Adrenal gland (tissue), 12 donors: ENCODE results near the gene ALDH1A3. TPM values are rescaled to one million over a fixed set of nuclear protein-coding genes. Genes with fewer than 3 reads are reported as not detected.

Experiments used
- DNase-seq, 7 donors: peaks; one replicate each; pipeline ENCODE4 v3.0.0-alpha.2; 2019 to 2020
- H3K27ac ChIP-seq, 5 donors: fragments of 200-600 bp; sonication (generic) in 4 of 5; 1 replicate in 3 of 5; 2 replicates in 2 of 5; pipeline versions ENCODE4 v1.5.1 to v1.8.0; 2016 to 2020; ENCODE audit warnings: mild to moderate bottlenecking in 1 of 5
- H3K27me3 ChIP-seq: fragments of 200-600 bp; 2 replicates; pipeline ENCODE4 v1.8.0; 2021
- H3K36me3 ChIP-seq, 2 donors: fragments of 200-600 bp; replicated peaks in 1 of 2; 1 replicate in 1 of 2; 2 replicates in 1 of 2; pipeline versions ENCODE4 v1.5.1 to v1.8.0; 2018 to 2022
- H3K4me1 ChIP-seq, 2 donors: fragments of 200-600 bp; replicated peaks in 1 of 2; 1 replicate in 1 of 2; 2 replicates in 1 of 2; pipeline versions ENCODE4 v1.5.1 to v1.8.0; 2018 to 2021
- H3K4me3 ChIP-seq, 4 donors: fragments of 200-600 bp; sonication (generic) in 3 of 4; one replicate each; pipeline ENCODE4 v1.5.1; 2016 to 2018
- H3K9me3 ChIP-seq, 3 donors: fragments of 200-600 bp; sonication (generic) in 1 of 3; replicated peaks in 1 of 3; 1 replicate in 2 of 3; 2 replicates in 1 of 3; pipeline versions ENCODE4 v1.5.1 to v1.8.0; 2016 to 2021
- POLR2A ChIP-seq, 2 donors: fragments of 450-650 bp; IDR thresholded peaks; one replicate each; pipeline ENCODE4 v1.6.1; 2017; ENCODE audit warnings: antibody characterized with exemption in 2 of 2, mild to moderate bottlenecking in 2 of 2, moderate library complexity in 1 of 2
- WGBS, 4 donors: extraction: QIAGEN DNeasy Blood & Tissue Kit in 2 of 4; methylation state at CpG; one replicate each; pipeline versions ENCODE4 v1.1.5 to v1.1.7; 2013 to 2017; 5-methylcytosine and 5-hydroxymethylcytosine counted together
- intact Hi-C, 2 donors: fragments of 100-400 bp; cut with DNase I; formaldehyde crosslinking; loops; one replicate each; pipeline versions ENCODE4 v1.14.1 to v1.15.0; 2022 to 2023
- polyA plus RNA-seq, 3 donors: library from polyadenylated mRNA; stranded (reverse); fragments of 200-250 nt in 2 of 3; fragments of 350-450 nt in 1 of 3; fragmentation: Illumina TruSeq in 1 of 3; extraction: RNeasy Lipid Tissue Mini Kit (QIAGEN cat#74804) in 1 of 3; gene quantifications; one replicate each; pipeline ENCODE4 v1.2.3, GENCODE V29; 2013 to 2014
- total RNA-seq, 9 donors: library from RNA; depleted of rRNA in 4 of 9; stranded (reverse); fragments of >200 nt in 4 of 9; fragments of 120-200 nt in 1 of 9; fragmentation: NEBNext Ultra II Directional in 1 of 9; extraction: Animal tissue kit (Norgen Biotek cat#: 25700) in 1 of 9; gene quantifications; one replicate each; pipeline versions ENCODE4 v1.1.0 to v1.2.4, GENCODE V29; 2013 to 2023
- TF ChIP-seq, protein P1 (sequence below), 6 experiments: fragments of 450-650 bp in 4 of 6; fragments of 200-600 bp in 2 of 6; sonication (generic) in 1 of 6; IDR thresholded peaks; 1 replicate in 5 of 6; 2 replicates in 1 of 6; pipeline versions ENCODE4 v1.5.1 to v1.8.0; 2016 to 2021; ENCODE audit warnings: antibody characterized with exemption in 6 of 6, mild to moderate bottlenecking in 2 of 6, moderate library complexity in 1 of 6
- donor health status: healthy with polysubstance abuse.
- donor health status: Bipolar disorder and iron deficiency.
- donor health status: DM: yes; HTN: yes; CAD: no.
- donor health status: DM: no; HTN: no; CAD: no.
- donor health status: DM: no; HTN: no; CAD: no.
- donor health status: DM: yes; HTN: yes; CAD: no.

The ALDH1A3 gene
- total and polyA plus RNA-seq, 12 donors: 1.8 to 165 (median 30.5) TPM

DNA sequence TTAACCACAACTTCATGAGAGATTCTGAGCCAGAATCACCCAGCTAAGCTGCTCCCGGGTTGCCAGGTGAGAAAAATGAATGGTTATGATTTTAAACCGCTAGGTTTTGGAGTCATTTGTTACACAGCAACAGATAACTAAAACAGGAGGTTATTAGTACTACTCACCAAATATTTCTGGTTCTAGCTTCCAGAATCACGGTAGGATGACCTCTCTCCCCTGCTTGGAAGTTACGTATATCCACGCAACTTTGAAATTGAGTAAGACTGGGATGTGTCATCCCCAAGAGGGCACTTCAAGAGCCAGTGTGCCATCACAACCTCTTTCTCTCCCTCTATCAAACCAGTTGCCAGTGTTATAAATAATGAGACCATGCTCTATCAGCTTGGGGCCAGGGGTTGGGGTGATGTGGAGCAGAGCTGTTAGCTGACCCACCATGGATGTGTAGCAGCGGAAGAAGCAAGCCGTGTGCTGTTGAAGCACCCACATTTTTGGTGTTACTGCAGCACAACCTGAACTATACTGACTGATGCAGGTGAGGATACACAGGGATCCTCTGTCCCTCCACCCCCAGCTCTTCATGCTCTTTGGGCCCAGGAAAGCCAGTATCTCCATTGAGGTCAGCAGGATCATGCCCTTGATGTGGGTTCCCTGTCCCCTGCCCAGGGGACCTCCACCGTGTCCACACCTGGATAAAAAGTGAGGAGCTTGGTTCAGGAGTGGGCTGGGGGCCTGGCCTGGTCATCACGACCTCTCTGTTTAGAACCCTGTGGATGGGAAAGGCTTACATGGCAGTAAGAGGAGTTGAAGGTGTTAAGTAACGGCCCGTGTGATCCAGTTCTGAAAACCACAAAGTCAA lies 19.4 kb upstream of the ALDH1A3 start:
- no peak overlapping the region for H3K27ac ChIP-seq
- DNase-seq: no peak
- H3K4me1 ChIP-seq: no peaks in the 10 kb centered on the region
- intact Hi-C loops: no loop called here
- H3K27me3 ChIP-seq: no peaks in the 10 kb centered on the region
- no peaks in the 10 kb centered on the region for H3K9me3 ChIP-seq
- 81 to 87% (median 85%) methylated on average over 11 of the region's 11 CpGs for WGBS, 4 donors
- no peaks in the 10 kb centered on the region for H3K36me3 ChIP-seq
- H3K4me3 ChIP-seq: no peak overlapping the region
- TF ChIP-seq, protein P1, sequence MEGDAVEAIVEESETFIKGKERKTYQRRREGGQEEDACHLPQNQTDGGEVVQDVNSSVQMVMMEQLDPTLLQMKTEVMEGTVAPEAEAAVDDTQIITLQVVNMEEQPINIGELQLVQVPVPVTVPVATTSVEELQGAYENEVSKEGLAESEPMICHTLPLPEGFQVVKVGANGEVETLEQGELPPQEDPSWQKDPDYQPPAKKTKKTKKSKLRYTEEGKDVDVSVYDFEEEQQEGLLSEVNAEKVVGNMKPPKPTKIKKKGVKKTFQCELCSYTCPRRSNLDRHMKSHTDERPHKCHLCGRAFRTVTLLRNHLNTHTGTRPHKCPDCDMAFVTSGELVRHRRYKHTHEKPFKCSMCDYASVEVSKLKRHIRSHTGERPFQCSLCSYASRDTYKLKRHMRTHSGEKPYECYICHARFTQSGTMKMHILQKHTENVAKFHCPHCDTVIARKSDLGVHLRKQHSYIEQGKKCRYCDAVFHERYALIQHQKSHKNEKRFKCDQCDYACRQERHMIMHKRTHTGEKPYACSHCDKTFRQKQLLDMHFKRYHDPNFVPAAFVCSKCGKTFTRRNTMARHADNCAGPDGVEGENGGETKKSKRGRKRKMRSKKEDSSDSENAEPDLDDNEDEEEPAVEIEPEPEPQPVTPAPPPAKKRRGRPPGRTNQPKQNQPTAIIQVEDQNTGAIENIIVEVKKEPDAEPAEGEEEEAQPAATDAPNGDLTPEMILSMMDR (IDR thresholded peaks at IDR 0.05): no peak
- no peak for TF ChIP-seq POLR2A (IDR thresholded peaks at IDR 0.05)

DNA sequence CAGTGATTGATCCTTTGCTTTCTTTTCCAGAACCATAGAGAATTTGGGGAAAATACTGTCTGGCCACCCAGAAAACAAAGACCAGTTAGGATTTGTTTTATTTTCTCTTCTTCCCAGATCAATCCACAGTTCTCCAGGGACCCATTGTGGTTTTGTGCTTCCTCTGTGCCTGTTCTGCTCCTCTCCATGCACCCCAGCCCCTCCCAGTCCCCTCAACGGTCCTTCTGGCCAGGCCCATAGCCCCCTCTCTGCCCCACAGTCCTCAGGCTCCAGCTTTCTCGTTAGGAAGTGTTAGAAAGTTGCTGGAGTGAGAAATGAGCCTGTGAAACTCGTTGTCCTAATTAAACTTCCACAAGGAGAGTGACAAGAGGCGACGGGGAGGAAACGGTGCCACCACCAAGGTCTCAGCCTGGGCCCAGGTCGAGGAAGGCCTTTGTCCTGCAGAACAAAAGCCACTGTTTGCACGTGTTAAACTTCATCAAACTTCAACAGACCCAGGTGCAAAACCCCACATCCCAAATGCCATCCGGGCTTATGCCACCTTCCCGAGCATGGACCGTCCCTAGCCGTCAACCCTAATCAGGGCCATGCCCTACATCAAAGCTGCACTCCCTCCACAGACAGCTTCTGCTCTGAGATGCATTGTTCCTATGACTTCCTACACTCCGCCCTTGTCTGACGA lies 18.7 kb upstream of the ALDH1A3 start:
- Histone ChIP-seq H3K9me3 (no peaks in the 10 kb centered on the region), H3K27me3 (no peaks in the 10 kb centered on the region), H3K27ac (no peak overlapping the region), H3K4me1 (no peaks in the 10 kb centered on the region), H3K4me3 (no peak overlapping the region), H3K36me3 (no peaks in the 10 kb centered on the region)
- 67 to 72% (median 70%) methylated on average over 13 to 14 of the region's 14 CpGs for WGBS, 4 donors
- DNase-seq: no peak
- no peak for TF ChIP-seq POLR2A (IDR thresholded peaks at IDR 0.05)
- TF ChIP-seq, protein P1 (IDR thresholded peaks at IDR 0.05): no peak
- intact Hi-C loops: no loop called here

DNA sequence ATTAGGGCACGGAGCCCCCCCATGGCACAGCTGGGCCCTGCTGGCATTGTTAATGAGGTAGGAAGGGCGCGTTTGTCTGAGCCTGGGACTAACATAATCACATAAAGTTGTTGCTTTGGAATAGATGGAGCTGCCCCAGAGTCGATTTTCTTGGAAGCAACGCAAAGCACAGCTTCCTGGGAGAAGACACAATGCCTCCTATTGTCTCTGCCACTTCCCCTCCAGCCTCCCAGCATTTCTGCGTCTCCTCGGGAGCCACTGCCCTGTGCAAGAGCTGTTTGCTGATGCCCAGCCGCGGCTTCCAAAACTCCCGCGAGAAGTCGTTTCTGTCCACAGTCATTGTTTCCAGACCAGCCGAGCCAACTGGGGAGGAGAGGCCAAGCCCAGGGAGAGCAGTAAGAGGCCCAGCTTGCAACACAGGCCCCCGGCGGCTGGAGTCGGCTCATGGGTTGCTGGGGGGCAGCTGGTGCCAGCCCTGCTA lies 18.1 kb upstream of the ALDH1A3 start:
- Histone ChIP-seq H3K27ac (no peak overlapping the region), H3K9me3 (no peaks in the 10 kb centered on the region), H3K4me1 (no peaks in the 10 kb centered on the region), H3K4me3 (no peak overlapping the region), H3K27me3 (no peaks in the 10 kb centered on the region), H3K36me3 (no peaks in the 10 kb centered on the region)
- no peak for DNase-seq
- WGBS, 4 donors: 59 to 87% (median 83%) methylated on average over 12 to 16 of the region's 16 CpGs
- intact Hi-C loops: no loop called here
- TF ChIP-seq POLR2A (IDR thresholded peaks at IDR 0.05): no peak
- TF ChIP-seq, protein P1 (IDR thresholded peaks at IDR 0.05): no peak

DNA sequence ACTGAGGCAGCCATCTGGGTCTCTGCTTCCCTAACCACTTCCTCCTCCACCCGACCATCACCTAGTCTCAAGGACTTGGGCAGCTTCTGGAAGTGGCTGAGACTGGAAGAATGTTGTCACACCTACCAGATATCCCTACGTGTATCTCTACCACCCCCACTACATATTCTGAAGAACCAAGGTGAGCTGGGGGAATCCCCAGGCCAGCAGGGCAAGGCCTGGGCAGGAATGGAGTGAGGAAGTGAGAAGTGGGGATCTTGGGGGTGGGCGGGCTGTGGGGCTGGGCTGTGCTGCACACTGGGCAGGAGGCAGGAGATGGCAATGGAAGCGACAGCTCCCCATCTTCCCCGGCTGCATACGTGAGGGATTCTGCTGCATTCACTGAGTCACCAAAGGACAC lies 17.5 kb upstream of the ALDH1A3 start:
- 87 to 97% (median 90%) methylated on average over 4 to 6 of the region's 6 CpGs for WGBS, 4 donors
- no peak for DNase-seq

More for the DNA sequence above, 17.5 kb upstream of the ALDH1A3 start:
- no peaks in the 10 kb centered on the region for H3K9me3 ChIP-seq
- TF ChIP-seq POLR2A (IDR thresholded peaks at IDR 0.05): no peak
- TF ChIP-seq, protein P1 (IDR thresholded peaks at IDR 0.05): no peak
- no peaks in the 10 kb centered on the region for H3K36me3 ChIP-seq
- intact Hi-C loops: no loop called here
- no peak overlapping the region for H3K4me3 ChIP-seq
- H3K27ac ChIP-seq: no peak overlapping the region
- H3K4me1 ChIP-seq: no peaks in the 10 kb centered on the region
- no peaks in the 10 kb centered on the region for H3K27me3 ChIP-seq
